ENCODE results near the gene KRTAP10-4. TPM values are rescaled to one million over a fixed set of nuclear protein-coding genes. Genes with fewer than 3 reads are reported as not detected.

KRTAP10-4 gene
- total and polyA plus RNA-seq, 2 experiments from 2014 or later, result 0.16 TPM; not detected in 1

DNA sequence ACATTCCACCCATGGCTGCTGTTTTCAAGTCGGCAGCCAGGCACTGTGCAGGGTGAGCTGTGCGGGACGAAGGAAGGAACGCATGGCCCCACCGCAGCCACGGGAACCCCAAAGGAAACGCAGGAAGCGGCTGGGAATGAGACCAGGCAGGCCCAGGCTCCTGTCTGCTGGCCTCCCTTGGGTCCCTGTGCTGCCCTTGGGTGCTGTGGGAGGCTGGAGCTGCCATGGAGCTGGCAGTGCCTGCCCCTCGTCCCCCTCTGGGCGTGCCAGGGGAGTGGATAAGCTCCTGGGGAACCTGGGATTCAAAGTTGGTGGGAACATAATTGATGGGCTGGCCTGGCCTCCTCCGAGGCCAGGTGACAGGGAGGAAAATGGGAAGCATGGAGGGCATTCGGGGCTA lies 5.3 kb upstream of the KRTAP10-4 start:
- no peak overlapping the region for H3K4me3 ChIP-seq
- TF ChIP-seq, protein P1, sequence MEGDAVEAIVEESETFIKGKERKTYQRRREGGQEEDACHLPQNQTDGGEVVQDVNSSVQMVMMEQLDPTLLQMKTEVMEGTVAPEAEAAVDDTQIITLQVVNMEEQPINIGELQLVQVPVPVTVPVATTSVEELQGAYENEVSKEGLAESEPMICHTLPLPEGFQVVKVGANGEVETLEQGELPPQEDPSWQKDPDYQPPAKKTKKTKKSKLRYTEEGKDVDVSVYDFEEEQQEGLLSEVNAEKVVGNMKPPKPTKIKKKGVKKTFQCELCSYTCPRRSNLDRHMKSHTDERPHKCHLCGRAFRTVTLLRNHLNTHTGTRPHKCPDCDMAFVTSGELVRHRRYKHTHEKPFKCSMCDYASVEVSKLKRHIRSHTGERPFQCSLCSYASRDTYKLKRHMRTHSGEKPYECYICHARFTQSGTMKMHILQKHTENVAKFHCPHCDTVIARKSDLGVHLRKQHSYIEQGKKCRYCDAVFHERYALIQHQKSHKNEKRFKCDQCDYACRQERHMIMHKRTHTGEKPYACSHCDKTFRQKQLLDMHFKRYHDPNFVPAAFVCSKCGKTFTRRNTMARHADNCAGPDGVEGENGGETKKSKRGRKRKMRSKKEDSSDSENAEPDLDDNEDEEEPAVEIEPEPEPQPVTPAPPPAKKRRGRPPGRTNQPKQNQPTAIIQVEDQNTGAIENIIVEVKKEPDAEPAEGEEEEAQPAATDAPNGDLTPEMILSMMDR (IDR thresholded peaks at IDR 0.05; ENCODE audit: low read depth, low read length), result no peak
- H3K4me1 ChIP-seq (ENCODE audit: low read depth), result no peaks in the 10 kb centered on the region
- H3K27me3 ChIP-seq, result no peaks in the 10 kb centered on the region
- no peaks in the 10 kb centered on the region for H3K9me3 ChIP-seq (ENCODE audit: low read depth)
- no peak for DNase-seq (ENCODE audit: low read depth in 1 of 2, low spot score in 1 of 2)
- no peaks in the 10 kb centered on the region for H3K36me3 ChIP-seq
- no peak overlapping the region for H3K27ac ChIP-seq

DNA sequence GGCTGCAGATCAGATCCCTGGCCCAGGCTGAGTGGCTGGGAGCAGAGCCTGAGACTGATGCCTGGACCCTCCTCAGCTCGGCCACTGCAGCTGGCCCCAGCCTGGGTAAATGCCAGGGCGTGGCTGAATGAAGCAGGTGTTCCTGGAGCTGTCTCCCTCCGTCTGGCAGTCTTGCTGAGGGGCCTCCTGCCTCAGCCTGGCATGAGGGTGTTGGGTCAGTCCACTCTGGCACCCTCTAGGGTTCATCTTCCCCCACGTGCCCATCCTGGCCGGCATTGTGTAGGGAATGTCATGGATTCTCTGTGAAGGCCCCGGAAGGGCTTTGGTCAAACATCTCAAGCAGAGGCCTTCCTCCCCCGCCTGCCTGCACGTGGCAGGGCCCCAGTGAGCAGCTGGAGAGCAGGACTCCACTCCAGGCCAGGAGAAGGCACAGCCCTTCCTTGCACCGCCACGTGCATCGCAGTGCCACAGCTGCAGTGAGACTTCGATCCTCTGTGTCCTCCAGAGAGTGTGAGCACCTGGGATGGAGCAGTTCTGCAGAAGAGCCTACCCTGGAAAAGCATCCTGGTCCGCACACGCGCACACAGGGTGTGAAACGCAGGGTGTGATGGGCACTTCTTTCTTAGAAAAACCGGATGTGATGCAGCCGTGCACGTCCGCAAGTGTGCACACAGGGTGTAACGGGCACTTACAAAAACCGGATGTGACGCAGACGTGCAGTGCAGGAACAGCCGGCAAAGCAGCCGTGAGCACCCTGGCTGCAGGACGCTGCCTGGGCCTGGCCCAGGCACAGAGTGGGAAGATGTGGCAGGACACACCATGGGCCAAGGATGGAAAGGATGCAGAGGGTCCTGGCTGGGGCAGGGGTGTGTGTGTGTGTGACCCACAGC lies 4.6 kb upstream of the KRTAP10-4 start:
- no peak overlapping the region for H3K4me3 ChIP-seq
- H3K4me1 ChIP-seq (ENCODE audit: low read depth), result no peaks in the 10 kb centered on the region
- no peak for DNase-seq (ENCODE audit: low read depth in 1 of 2, low spot score in 1 of 2)
- no peaks in the 10 kb centered on the region for H3K27me3 ChIP-seq
- no peaks in the 10 kb centered on the region for H3K9me3 ChIP-seq (ENCODE audit: low read depth)
- no peaks in the 10 kb centered on the region for H3K36me3 ChIP-seq
- TF ChIP-seq, protein P1 (IDR thresholded peaks at IDR 0.05; ENCODE audit: low read depth, low read length), result no peak
- no peak overlapping the region for H3K27ac ChIP-seq

GRCh38 chr21:44569861-44570517 lies 3.5 kb upstream of the KRTAP10-4 start:
- no peak overlapping the region for H3K4me3 ChIP-seq
- no peak overlapping the region for H3K27ac ChIP-seq
- no peaks in the 10 kb centered on the region for H3K36me3 ChIP-seq
- TF ChIP-seq, protein P1 (IDR thresholded peaks at IDR 0.05; ENCODE audit: low read depth, low read length), result no peak
- H3K4me1 ChIP-seq (ENCODE audit: low read depth), result no peaks in the 10 kb centered on the region
- H3K9me3 ChIP-seq (ENCODE audit: low read depth), result no peaks in the 10 kb centered on the region
- no peaks in the 10 kb centered on the region for H3K27me3 ChIP-seq
- no peak for DNase-seq (ENCODE audit: low read depth in 1 of 2, low spot score in 1 of 2)

DNA sequence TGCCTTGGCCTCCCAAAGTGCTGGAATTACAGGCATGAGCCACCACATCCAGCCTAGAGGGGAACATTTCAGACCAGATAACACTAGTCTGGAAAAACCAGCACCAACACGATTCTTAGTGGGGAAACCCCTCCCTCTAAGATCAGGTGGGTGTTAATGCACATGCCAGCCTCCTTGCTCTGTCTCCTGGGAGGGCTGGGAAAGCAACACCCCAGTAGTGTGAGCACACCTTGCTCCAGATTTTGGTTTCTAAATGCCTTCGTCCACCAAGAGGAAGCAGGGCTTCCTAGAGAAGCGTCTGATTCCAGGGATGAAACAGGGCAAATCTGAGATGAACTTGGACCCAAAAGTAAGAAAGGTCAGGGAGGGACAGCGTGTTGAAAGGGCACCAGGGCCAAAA lies 2.2 kb upstream of the KRTAP10-4 start:
- Histone ChIP-seq H3K36me3 (no peaks in the 10 kb centered on the region), H3K4me3 (no peak overlapping the region), H3K27ac (no peak overlapping the region), H3K4me1 (ENCODE audit: low read depth) (no peaks in the 10 kb centered on the region), H3K27me3 (no peaks in the 10 kb centered on the region), H3K9me3 (ENCODE audit: low read depth) (no peaks in the 10 kb centered on the region)
- TF ChIP-seq, protein P1 (IDR thresholded peaks at IDR 0.05; ENCODE audit: low read depth, low read length), result no peak
- no peak for DNase-seq (ENCODE audit: low read depth in 1 of 2, low spot score in 1 of 2)

GRCh38 chr21:44571844-44572782 lies 1.4 kb upstream of the KRTAP10-4 start:
- Histone ChIP-seq H3K27me3 (no peaks in the 10 kb centered on the region), H3K9me3 (ENCODE audit: low read depth) (no peaks in the 10 kb centered on the region), H3K27ac (no peak overlapping the region), H3K4me1 (ENCODE audit: low read depth) (no peaks in the 10 kb centered on the region), H3K4me3 (no peak overlapping the region), H3K36me3 (no peaks in the 10 kb centered on the region)
- DNase-seq (ENCODE audit: low read depth in 1 of 2, low spot score in 1 of 2), result no peak
- TF ChIP-seq, protein P1 (IDR thresholded peaks at IDR 0.05; ENCODE audit: low read depth, low read length), result no peak
